ENCODE results near the gene ACBD4. TPM values are rescaled to one million over a fixed set of nuclear protein-coding genes. Genes with fewer than 3 reads are reported as not detected.

The ACBD4 gene
- total and polyA plus RNA-seq, 2 of the 13 experiments (the other 11 are each of a cell fraction or from before 2014, with no cell fraction given) = 16.1 to 26.9 TPM

GRCh38 chr17:45098869-45099616, 36.4 kb upstream of the ACBD4 start (continued):
- TF ChIP-seq, protein P1, sequence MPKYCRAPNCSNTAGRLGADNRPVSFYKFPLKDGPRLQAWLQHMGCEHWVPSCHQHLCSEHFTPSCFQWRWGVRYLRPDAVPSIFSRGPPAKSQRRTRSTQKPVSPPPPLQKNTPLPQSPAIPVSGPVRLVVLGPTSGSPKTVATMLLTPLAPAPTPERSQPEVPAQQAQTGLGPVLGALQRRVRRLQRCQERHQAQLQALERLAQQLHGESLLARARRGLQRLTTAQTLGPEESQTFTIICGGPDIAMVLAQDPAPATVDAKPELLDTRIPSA (CRISPR knock-in tag; IDR thresholded peaks at IDR 0.05; ENCODE audit: borderline replicate concordance) = no peak
- TF ChIP-seq AGO2 (optimal IDR thresholded peaks at IDR 0.05; ENCODE audit: low read depth, low read length) (no peak), CREB3 (CRISPR knock-in tag; IDR thresholded peaks at IDR 0.05) (no peak), SMARCE1 (IDR thresholded peaks at IDR 0.05; ENCODE audit: borderline replicate concordance) (no peak), MBD4 (IDR thresholded peaks at IDR 0.05; ENCODE audit: borderline replicate concordance, low read length) (no peak), GLMP (CRISPR knock-in tag; IDR thresholded peaks at IDR 0.05; ENCODE audit: borderline replicate concordance) (no peak), HIVEP1 (CRISPR knock-in tag; IDR thresholded peaks at IDR 0.05) (no peak), ZNF101 (CRISPR knock-in tag; IDR thresholded peaks at IDR 0.05; ENCODE audit: borderline replicate concordance, low read depth) (no peak), ZNF34 (CRISPR knock-in tag; IDR thresholded peaks at IDR 0.05; ENCODE audit: borderline replicate concordance) (no peak), PRMT3 (CRISPR knock-in tag; IDR thresholded peaks at IDR 0.05; ENCODE audit: borderline replicate concordance, low read depth) (no peak), ZBTB21 (CRISPR knock-in tag; IDR thresholded peaks at IDR 0.05) (no peak), ARID2 (CRISPR knock-in tag; IDR thresholded peaks at IDR 0.05; ENCODE audit: borderline replicate concordance) (no peak), HOXA5 (CRISPR knock-in tag; IDR thresholded peaks at IDR 0.05) (no peak), ZFP41 (CRISPR knock-in tag; IDR thresholded peaks at IDR 0.05; ENCODE audit: borderline replicate concordance) (no peak), ZNF576 (CRISPR knock-in tag; IDR thresholded peaks at IDR 0.05) (no peak), CHCHD3 (CRISPR knock-in tag; IDR thresholded peaks at IDR 0.05) (no peak), CENPX (CRISPR knock-in tag; IDR thresholded peaks at IDR 0.05) (no peak), ZNF432 (CRISPR knock-in tag; IDR thresholded peaks at IDR 0.05; ENCODE audit: borderline replicate concordance) (no peak)
- TF ChIP-seq, protein P2, sequence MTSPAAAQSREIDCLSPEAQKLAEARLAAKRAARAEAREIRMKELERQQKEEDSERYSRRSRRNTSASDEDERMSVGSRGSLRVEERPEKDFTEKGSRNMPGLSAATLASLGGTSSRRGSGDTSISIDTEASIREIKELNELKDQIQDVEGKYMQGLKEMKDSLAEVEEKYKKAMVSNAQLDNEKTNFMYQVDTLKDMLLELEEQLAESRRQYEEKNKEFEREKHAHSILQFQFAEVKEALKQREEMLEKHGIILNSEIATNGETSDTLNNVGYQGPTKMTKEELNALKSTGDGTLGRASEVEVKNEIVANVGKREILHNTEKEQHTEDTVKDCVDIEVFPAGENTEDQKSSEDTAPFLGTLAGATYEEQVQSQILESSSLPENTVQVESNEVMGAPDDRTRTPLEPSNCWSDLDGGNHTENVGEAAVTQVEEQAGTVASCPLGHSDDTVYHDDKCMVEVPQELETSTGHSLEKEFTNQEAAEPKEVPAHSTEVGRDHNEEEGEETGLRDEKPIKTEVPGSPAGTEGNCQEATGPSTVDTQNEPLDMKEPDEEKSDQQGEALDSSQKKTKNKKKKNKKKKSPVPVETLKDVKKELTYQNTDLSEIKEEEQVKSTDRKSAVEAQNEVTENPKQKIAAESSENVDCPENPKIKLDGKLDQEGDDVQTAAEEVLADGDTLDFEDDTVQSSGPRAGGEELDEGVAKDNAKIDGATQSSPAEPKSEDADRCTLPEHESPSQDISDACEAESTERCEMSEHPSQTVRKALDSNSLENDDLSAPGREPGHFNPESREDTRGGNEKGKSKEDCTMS (CRISPR knock-in tag; conservative IDR thresholded peaks at IDR 0.05) = no peak
- TF ChIP-seq, protein P3, sequence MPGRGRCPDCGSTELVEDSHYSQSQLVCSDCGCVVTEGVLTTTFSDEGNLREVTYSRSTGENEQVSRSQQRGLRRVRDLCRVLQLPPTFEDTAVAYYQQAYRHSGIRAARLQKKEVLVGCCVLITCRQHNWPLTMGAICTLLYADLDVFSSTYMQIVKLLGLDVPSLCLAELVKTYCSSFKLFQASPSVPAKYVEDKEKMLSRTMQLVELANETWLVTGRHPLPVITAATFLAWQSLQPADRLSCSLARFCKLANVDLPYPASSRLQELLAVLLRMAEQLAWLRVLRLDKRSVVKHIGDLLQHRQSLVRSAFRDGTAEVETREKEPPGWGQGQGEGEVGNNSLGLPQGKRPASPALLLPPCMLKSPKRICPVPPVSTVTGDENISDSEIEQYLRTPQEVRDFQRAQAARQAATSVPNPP (CRISPR knock-in tag; IDR thresholded peaks at IDR 0.05) = no peak
- TF ChIP-seq, protein P4, sequence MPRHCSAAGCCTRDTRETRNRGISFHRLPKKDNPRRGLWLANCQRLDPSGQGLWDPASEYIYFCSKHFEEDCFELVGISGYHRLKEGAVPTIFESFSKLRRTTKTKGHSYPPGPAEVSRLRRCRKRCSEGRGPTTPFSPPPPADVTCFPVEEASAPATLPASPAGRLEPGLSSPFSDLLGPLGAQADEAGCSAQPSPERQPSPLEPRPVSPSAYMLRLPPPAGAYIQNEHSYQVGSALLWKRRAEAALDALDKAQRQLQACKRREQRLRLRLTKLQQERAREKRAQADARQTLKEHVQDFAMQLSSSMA (CRISPR knock-in tag; IDR thresholded peaks at IDR 0.05) = no peak
